ENCODE measurements around the gene OR14C36. TPM values are rescaled to one million over a fixed set of nuclear protein-coding genes. Genes with fewer than 3 reads are reported as not detected.

Gene OR14C36
- total RNA-seq, 1 donor from 2014 or later: not detected

DNA sequence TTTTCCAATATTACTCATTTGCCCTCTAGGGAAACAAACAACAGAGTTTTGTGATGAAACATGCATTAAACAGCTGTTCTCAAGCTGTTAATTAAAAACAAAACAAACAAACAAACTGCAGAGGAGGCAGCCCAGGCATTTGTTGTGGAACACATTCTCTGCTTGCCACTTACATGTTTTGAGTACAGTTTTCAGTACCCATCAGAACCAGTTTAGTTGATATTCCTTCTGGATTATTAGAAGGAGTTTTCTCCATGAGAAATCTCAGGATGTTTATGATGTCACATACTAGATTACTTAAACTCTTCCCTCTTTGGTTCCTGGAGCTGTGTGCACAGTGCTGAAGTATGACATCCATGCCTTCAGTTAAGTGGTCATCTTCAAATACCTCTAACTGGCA, 26.9 kb downstream of the OR14C36 start, which contains the start of gene OR2T6:
Gene OR2T6, plus strand, starts transcription at position 301 of the 400 bp plus-strand sequence. CDS start 11,863 bp downstream, outside the sequence.
- Mint-ChIP-seq H3K4me3 (ENCODE audit: low read depth) (no peak within 1 kb of the TSS), H3K9me3 (no peaks in the 10 kb centered on the region), H3K27ac (no peak within 1 kb of the TSS), H3K36me3 (ENCODE audit: low read depth) (no peaks in the 10 kb centered on the region), H3K27me3 (ENCODE audit: low read depth) (no peaks in the 10 kb centered on the region), H3K4me1 (ENCODE audit: low read depth) (no peaks in the 10 kb centered on the region)
- no peak for DNase-seq (ENCODE audit: low spot score)
- intact Hi-C loops (cut with micrococcal nuclease): loop anchor here (10.0 kb wide), 1 partner anchor 61 kb away; no protein-coding TSS in a partner anchor

GRCh38 chr1:248376916-248377315, 28.3 kb downstream of the OR14C36 start:
- no peak overlapping the region for H3K4me3 Mint-ChIP-seq (ENCODE audit: low read depth)
- no peak for DNase-seq (ENCODE audit: low spot score)
- intact Hi-C loops (cut with micrococcal nuclease): loop anchor here (10.0 kb wide), 1 partner anchor 62 kb away; no protein-coding TSS in a partner anchor
- no peaks in the 10 kb centered on the region for H3K27me3 Mint-ChIP-seq (ENCODE audit: low read depth)
- no peaks in the 10 kb centered on the region for H3K4me1 Mint-ChIP-seq (ENCODE audit: low read depth)
- no peaks in the 10 kb centered on the region for H3K9me3 Mint-ChIP-seq
- H3K36me3 Mint-ChIP-seq (ENCODE audit: low read depth): no peaks in the 10 kb centered on the region
- H3K27ac Mint-ChIP-seq: no peak overlapping the region

GRCh38 chr1:248380854-248381253, 32.3 kb downstream of the OR14C36 start:
- Mint-ChIP-seq H3K9me3 (no peaks in the 10 kb centered on the region), H3K4me3 (ENCODE audit: low read depth) (no peak overlapping the region), H3K36me3 (ENCODE audit: low read depth) (no peaks in the 10 kb centered on the region), H3K4me1 (ENCODE audit: low read depth) (no peaks in the 10 kb centered on the region), H3K27ac (no peak overlapping the region), H3K27me3 (ENCODE audit: low read depth) (no peaks in the 10 kb centered on the region)
- intact Hi-C loops (cut with micrococcal nuclease): no loop called here
- DNase-seq (ENCODE audit: low spot score): no peak

- H3K36me3 Mint-ChIP-seq (ENCODE audit: low read depth): no peaks in the 10 kb centered on the region
- DNase-seq (ENCODE audit: low spot score): no peak
- no peak overlapping the region for H3K27ac Mint-ChIP-seq
- no peaks in the 10 kb centered on the region for H3K4me1 Mint-ChIP-seq (ENCODE audit: low read depth)
- no peak overlapping the region for H3K4me3 Mint-ChIP-seq (ENCODE audit: low read depth)
- no peaks in the 10 kb centered on the region for H3K27me3 Mint-ChIP-seq (ENCODE audit: low read depth)
- intact Hi-C loops (cut with micrococcal nuclease): no loop called here
- H3K9me3 Mint-ChIP-seq: no peaks in the 10 kb centered on the region
These were observed 39.9 kb downstream of the OR14C36 start for GRCh38 chr1:248388426-248388825.

DNA sequence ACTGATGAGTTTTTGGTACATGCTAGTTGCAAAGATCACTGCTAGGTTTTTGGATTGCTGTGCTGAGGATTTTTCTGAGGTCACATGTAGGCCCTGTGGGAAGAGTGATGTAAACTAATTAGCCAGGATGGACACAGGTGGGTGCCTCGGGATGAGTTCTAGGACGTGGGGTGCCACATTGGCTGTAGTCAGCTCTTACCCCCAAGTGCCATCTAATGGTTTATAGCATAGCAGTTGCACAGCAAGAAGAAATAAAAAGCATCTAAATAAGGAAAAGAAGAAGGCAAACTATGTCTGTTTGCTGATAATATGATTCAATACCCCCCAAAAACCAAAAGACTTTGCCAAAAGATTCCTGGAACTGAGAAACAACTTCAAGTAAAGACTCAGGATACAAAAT, 44.5 kb downstream of the OR14C36 start:
- H3K27ac Mint-ChIP-seq: no peak overlapping the region
- no peaks in the 10 kb centered on the region for H3K27me3 Mint-ChIP-seq (ENCODE audit: low read depth)
- H3K36me3 Mint-ChIP-seq (ENCODE audit: low read depth): no peaks in the 10 kb centered on the region

More for the DNA sequence above, 44.5 kb downstream of the OR14C36 start:
- Mint-ChIP-seq H3K4me3 (ENCODE audit: low read depth) (no peak overlapping the region), H3K4me1 (ENCODE audit: low read depth) (no peaks in the 10 kb centered on the region), H3K9me3 (no peaks in the 10 kb centered on the region)
- intact Hi-C loops (cut with micrococcal nuclease): no loop called here
- no peak for DNase-seq (ENCODE audit: low spot score)

Other genes with a start within 250 kb of the OR14C36 start
- gene OR2M5, start 203.6 kb upstream of the OR14C36 start, total RNA-seq: not detected in 2 replicates
- not detected in 2 replicates for gene OR2M2, start 174.0 kb upstream of the OR14C36 start, total RNA-seq
- gene OR2M3, start 151.5 kb upstream of the OR14C36 start, total RNA-seq: not detected in 2 replicates
- gene OR2M4, start 117.4 kb upstream of the OR14C36 start, total RNA-seq: not detected in 2 replicates
- not detected in 2 replicates for gene OR2T33, start 70.8 kb upstream of the OR14C36 start, total RNA-seq
- not detected in 2 replicates for gene OR2T12, start 45.4 kb upstream of the OR14C36 start, total RNA-seq
- gene OR2M7, start 24.2 kb upstream of the OR14C36 start, total RNA-seq: not detected in 2 replicates
- not detected in 2 replicates for gene OR2T4, start 12.9 kb downstream of the OR14C36 start, total RNA-seq
- gene OR2T6, start 27.0 kb downstream of the OR14C36 start, total RNA-seq: not detected in 2 replicates
- not detected in 2 replicates for gene OR2T1, start 54.3 kb downstream of the OR14C36 start, total RNA-seq
- not detected in 2 replicates for gene OR2T2, start 96.9 kb downstream of the OR14C36 start, total RNA-seq
- not detected in 2 replicates for gene OR2T3, start 124.6 kb downstream of the OR14C36 start, total RNA-seq
- gene OR2T5, start 139.8 kb downstream of the OR14C36 start, total RNA-seq: not detected in 2 replicates
- not detected in 2 replicates for gene OR2G6, start 159.3 kb downstream of the OR14C36 start, total RNA-seq
- not detected in 2 replicates for gene OR2T29, start 214.0 kb downstream of the OR14C36 start, total RNA-seq
- not detected in 2 replicates for gene OR2T34, start 226.0 kb downstream of the OR14C36 start, total RNA-seq
- gene OR2T10, start 248.9 kb downstream of the OR14C36 start, total RNA-seq: not detected in 2 replicates

All from activated T-helper 2 cell treated with anti-CD3 and anti-CD28 coated beads, Interferon-gamma antibody, Interleukin-2, Interleukin-4, amounts not matched to agents 10 μg/mL and 5 μg/mL and 100 μg/mL, durations not matched to agents 14 hours and 24 hours and 36 hours (primary cell).